ENCODE measurements around the gene RAD50.
"Not testable (repeated sequence)": the region's sequence is repeated elsewhere in the genome, so short reads cannot be mapped to it uniquely, and the experiment has no call there.

The RAD50 gene

DNA sequence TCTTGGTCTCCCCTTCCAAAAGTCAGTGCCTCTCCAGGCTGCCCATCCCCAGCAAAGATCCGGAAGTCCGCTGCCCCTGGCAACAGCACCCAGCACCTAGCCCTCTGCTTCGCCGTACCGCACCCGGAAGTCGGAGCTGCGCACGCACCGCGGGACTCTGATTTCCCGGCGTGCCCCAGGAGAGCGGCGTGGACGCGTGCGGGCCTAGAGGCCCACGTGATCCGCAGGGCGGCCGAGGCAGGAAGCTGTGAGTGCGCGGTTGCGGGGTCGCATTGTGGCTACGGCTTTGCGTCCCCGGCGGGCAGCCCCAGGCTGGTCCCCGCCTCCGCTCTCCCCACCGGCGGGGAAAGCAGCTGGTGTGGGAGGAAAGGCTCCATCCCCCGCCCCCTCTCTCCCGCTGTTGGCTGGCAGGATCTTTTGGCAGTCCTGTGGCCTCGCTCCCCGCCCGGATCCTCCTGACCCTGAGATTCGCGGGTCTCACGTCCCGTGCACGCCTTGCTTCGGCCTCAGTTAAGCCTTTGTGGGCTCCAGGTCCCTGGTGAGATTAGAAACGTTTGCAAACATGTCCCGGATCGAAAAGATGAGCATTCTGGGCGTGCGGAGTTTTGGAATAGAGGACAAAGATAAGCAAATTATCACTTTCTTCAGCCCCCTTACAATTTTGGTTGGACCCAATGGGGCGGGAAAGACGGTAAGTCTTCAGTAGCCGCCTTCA is at the start of gene RAD50:
Gene RAD50 (plus strand): TSS at position 215 of the 715 bp plus-strand sequence. CDS start 348 bp downstream, at position 563.
- peak; percentile 44 for DNase-seq

DNA sequence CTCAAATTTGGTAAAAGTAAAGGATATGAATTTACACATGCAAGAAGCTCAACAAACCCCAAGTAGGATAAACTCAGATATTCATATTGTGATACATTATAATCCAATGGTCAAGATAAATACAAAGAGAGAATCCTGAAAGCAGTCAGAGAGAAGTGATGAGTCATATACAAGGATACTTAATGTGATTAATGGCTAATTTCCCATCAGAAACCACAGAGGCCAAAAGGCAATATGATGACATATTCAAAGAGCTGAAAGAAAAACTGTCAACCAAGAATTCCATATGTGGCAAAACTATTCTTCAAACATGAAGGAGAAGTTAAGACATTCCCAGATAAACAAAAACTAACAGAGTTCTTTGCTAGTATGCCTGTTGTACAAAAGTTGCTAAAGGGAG is 46.7 kb upstream of the RAD50 start:
- DNase-seq: no peak

DNA sequence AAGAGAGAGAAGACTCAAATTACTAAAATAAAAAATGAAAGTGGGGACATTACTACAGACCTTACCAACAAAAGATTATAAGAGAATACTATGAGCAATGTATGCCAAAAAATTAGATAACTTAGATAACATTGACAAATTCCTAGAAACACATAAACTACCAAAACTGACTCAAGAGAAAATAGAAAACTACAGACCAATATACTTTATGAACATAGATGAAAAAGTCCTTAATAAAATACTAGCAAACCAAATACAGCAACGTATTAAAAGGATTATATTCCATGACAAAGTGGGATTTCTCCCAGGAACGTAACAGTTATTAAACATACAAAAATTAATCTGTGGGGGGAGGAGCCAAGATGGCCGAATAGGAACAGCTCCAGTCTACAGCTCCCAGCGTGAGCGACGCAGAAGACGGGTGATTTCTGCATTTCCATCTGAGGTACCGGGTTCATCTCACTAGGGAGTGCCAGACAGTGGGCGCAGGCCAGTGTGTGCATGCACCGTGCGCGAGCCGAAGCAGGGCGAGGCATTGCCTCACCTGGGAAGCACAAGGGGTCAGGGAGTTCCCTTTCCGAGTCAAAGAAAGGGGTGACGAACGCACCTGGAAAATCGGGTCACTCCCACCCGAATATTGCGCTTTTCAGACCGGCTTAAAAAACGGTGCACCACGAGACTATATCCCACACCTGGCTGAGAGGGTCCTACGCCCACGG is 43.0 kb upstream of the RAD50 start:
- not testable (repeated sequence) for DNase-seq

DNA sequence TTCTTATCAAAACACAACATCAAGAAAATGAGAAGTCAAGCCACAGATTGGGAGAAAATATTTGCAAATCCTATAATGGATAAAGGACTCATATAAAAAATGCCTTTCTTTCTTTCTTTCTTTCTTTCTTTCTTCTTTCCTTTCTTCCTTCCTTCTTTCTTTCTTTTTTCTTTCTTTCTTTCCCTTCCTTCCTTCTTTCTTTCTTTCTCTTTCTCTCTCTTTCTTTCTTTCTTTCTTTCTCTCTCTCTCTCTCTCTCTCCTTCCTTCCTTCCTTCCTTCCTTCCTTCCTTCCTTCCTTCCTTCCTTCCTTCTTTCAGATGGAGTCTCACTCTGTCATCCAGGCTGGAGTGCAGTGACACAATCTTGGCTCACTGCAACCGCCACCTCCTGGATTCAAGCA is 34.7 kb upstream of the RAD50 start:
- DNase-seq: not testable (repeated sequence)

DNA sequence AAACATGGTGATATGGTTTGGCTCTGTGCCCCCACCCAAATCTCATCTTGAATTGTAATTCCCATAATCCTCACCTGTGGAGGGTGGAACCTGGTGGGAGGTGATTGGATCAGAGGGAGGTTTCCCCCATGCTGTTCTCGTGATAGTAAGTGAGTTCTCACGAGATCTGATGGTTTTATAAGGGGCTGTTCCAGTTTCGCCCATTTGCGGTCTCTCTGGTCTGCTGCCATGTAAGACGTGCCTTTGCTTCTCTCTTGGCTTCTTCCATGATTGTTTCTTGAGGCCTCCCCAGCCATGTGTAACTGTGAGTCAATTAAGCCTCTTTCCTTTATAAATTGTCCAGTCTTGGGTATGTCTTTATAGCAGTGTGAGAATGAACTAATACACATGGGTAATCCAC is 31.9 kb upstream of the RAD50 start:
- not testable (repeated sequence) for DNase-seq

DNA sequence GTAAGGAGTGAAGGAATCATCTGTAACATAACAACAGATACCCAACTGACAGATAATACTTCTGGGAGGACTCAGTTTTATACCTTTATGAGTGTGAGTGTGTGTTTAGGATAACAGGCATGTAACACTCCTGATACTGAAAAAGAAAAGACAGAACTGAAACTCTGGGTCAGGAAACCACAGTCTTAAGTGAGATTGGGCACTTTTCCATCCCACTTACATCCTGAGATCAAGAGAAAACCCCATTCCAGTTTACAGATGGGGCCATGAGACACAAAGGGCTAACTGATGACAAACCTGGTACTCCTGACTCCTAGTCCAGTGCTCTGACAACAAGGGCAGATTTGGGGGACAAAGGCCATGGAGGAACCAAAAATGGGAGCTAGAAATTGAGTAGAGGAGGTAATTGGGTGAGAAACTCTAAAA is 31.5 kb upstream of the RAD50 start:
- no peak for DNase-seq

DNA sequence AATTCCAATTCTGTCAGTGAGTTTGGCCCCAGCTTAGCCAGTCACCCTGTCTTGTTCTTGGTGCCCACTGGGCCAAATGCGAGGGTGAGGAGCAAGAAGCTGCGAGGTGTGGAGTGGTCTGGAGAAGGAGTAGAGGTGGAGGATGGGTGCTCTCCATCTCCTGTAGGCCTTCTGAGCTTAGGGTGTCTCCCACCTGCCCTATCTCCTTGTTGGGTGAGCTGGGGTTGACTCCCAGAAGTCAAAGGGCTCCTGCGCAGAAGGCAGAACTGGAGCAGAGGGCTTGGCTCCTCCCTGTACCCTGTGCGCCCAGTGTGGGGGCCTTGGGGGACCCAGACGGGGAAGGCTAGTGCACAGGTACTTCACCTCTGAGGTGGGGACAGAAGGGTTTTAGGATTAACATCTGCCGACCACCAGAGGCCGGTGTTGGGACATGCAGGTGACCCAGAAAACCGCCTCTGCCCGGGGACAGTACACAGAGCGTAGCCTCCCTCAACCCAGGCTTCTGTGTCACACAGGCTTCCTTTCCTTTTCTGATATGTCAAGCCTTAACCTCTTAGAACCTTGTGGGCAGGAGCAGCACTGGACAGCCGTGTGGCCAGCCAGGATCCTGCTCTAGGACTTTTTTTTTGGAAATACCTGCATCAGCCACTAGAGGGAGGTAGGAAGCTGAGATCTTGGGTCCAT is 30.3 kb upstream of the RAD50 start:
- no peak for DNase-seq

DNA sequence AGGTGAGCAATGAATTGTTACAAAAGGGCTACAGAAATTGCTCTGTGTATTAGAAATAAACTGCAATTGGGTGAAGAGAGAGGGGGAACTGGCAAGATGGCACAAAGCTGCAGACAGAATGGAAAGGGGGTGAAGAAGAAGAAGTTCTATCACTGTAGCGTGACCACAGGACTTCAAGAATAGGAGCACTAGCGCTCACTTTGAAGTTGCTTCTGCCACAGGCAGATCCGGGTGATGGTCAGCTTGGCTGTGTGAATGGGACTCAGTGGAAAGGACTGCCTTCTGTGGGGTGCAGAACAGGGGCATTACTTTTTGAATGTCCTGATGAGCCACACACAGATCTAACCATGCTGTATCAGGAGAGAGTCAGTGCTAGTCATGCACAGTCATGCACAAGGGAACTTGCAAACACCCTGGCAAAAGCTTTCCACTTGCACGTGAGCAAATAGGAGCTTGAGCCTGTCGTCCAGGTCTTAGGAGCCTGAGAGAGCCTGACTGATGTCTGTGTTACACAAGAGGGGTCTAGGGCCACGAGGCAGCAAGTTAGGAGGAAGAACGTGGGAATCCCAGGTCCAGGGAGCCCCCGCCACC is 29.7 kb upstream of the RAD50 start:
- DNase-seq: peak; percentile 1

DNA sequence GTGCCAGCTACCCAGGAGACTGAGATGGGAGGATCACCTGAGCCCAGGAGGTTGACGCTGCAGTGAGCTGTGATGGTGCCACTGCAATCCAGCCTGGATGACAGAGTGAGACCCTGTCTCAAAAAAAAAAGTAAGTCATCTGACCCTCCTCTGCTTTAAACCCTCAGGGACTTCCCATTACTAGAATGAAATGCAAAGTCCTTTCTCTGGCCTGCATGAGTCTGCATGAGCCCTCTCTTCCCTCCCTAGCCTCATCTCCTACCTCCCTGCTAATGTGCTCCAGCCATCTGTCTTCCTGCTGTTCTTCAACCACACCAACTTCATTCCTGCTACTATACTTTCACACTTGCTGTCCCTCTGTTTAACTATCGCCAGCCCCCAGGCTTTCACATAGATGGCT is 28.8 kb upstream of the RAD50 start:
- no peak for DNase-seq

DNA sequence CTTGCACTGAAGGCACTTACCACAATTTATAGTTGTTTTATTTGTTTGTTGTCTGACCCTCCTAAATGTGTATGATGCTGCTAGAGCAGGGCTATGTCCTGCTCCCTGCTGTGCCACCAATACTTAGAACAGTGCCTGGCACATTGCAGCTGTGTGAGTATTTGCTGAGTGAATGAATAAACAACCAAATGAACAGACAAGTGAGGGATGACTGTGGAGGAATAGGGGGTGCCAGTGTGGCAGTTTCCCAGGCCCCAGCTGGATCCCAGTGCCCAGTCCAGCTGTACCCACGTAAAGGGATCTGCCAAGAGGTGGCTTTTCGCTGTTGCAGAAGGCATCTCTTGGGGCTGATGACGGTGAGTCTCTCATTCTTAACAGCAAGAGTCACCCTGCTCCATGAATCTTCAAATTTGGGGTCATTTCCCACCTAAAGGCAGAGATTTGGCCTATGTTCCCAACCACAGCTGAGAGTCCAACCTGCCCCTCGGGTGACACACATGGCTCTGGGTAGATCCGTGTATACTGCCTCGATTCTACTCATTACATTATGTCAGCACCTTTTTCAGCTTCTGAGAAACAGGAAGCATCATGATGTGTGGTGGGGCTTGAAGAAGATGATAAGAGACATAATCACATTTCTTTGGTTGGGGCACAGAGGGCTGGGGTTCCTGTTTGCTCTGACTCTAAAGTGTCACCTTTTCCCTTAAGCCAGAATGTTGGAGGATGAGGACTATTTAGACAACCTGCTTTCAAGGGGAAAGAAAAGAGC is 27.7 kb upstream of the RAD50 start:
- peak; percentile 25 for DNase-seq

DNA sequence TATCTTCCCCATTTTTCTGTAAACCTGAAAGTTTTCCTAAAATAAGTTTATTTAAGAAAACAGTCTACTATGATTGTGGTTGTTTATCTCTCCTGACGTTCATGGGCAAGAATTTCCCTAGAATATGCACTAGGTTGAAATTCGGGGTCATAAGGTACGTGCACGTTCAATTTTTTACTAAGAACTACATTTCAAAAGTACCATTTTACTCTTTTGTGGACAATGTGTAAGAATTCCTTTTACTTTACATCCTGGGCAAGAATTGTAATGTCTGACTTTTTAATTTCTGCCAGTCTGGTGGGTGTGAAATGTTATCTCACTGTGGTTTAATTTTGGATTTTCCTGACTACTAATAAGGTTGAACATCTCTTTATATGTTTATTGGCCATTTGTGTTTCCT is 25.8 kb upstream of the RAD50 start:
- DNase-seq: no peak

DNA sequence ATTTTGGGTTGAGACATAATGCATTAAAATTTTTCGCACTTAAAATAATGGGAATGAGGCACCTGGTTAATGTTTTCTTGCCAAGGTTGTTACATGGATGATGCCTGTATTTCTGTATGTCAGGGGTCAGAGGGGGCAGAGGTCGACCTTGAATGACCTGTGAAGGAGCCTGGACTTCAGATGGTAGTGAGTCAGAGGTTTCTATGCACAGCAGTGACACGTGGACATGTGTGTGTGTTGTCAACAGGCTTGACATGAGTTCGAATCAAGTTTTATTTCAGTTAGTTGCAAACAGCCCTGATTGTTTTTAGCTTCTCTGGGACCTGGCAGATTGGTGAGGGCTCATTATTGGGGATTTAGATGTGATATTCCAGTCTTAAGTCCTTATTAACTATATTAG is 17.1 kb upstream of the RAD50 start:
- no peak for DNase-seq

DNA sequence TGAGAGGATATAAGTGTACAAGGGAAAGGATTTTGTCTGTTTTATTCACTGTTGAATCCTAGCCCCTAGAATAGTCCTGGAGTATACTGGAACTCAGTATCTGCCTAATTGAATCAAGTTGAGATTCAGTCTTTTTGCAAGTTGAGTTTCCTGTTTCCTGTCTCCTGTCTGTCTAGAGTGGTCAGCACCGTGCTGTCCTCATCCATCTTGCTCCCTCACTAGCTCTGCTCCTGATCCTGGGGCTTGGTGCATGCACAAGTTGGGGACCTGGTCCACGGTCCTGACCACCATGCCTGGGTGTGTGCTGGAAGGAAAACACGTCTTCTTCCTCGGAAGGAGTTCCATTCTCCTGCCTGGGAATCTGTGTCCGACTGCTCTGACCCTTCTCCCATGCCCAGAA is 16.6 kb upstream of the RAD50 start:
- DNase-seq: no peak

DNA sequence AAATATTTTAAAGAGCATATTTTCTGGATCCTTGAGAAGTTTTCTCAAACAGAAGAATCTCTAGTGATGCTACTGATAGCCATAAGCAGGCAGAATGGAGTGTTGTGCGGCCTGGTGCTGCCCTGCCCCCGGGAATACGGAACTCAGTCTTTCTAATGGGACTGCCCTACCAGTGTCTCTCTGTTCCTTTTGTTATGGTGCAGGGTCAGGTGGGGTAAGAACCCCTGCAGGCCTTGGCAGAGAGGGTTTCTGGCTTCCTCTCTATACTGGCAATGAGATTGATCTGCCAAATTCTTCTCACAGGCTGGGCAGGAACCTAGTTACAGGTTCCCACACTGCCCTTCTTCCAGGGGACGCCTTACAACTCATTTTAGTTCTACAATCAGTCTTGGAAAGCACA is 16.0 kb upstream of the RAD50 start:
- no peak for DNase-seq

DNA sequence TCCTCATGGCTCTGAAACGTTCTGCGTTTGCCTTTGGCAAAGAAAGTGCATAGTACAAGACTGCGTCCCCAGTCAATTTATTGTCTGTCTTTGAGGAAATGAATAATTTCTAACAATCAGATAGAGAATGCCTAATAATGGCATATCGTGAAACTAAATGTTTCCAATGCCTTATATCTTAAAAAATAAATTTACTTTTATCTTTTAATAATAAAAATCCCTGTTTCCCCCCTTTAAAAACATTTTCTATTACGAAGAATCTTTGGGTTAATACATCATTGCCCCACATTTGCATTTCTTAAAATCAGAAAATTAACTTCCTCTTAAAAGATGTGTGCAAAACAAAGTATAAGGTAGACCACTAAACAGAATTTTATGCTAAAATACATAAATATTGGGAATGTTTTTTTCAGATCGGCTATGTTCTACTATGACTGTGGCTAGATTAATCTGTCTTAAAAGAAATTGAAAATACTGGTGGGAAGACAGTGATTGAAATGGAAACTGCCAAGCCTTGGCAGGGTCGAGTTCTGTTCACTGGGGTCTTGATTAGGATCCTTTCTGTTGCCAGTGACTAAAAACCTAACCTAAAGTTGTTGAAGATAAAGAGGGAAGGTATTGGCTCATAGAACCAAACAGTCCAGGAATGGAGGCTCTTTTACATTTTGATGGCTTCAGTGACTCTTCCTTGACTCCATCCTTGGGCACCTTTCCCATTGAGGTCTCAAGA is 13.1 kb upstream of the RAD50 start, which contains the start of gene IL5:
Gene IL5 (minus strand): TSS at position 51 of the 730 bp plus-strand sequence. CDS start 44 bp downstream, at position 7.
- no peak for DNase-seq

DNA sequence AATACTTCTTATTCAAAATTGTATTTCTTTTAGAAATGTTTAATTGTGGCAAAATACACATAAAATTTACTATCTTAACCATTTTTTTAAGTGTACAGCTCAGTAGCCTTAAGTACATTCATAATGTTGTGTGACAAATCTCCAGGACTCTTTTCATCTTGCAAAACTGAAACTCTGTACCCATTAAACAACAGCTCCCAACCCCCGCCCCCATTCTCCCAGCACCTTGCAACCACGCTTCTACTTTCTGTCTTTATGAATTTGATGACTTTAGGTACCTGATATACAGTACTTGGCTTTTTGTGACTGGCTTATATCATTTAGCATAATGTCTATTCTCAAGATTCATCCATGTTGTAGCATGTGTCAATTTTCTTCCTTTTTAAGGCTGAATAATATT is 10.7 kb upstream of the RAD50 start:
- DNase-seq: no peak

DNA sequence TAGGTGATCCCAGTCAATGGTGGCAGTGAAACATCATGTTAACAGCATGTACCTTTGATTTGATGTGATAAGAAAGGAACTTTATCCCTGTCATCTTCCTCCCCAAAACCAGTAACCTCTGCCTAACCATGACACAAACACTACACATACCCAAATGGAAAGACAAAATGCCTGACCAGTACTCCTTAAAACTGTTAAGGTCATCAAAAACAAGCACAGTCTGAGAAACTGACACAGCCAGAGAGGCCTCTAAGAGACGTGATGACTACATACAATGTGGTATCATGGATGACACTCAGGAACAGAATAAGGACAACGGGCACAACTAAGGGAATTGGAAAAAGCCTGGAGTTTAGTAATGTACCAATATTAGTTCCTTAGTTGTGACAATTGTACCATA is 9.5 kb upstream of the RAD50 start:
- DNase-seq: no peak

DNA sequence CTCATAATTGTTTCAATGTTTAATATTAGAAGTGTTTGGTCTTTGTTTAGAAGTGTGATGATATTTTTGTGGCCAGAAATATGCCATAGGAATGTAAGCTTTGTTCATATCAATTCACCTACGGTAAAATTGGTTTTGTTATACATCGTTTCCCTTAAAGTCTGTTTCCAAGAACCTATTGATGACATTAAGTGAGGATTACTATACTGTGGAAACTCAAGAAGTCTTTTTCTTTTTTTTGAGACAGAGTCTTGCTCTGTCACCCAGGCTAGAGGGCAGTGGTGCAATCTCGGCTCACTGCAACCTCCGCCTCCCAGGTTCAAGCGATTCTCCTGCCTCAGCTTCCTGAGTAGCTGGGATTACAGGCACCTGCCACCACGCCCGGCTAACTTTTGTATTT is 7.9 kb upstream of the RAD50 start:
- not testable (repeated sequence) for DNase-seq

DNA sequence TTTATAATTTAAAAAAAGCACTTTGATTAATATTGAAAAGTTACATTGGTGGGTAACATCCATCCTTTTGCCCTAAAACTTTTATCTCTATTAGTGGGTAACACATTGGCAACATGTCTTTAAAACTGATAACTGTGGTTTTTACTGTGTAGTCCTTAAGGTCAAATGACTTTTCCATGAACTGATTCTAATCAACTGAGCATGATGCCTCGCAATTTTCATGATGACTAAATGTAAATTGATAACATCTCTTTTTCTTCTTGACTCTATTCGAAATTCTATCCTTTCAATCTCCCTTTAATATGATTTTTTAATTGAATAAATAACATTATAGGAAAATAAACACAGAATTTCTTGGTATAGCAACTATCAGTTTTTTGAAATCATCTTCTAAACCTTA is 7.2 kb upstream of the RAD50 start:
- DNase-seq: no peak

DNA sequence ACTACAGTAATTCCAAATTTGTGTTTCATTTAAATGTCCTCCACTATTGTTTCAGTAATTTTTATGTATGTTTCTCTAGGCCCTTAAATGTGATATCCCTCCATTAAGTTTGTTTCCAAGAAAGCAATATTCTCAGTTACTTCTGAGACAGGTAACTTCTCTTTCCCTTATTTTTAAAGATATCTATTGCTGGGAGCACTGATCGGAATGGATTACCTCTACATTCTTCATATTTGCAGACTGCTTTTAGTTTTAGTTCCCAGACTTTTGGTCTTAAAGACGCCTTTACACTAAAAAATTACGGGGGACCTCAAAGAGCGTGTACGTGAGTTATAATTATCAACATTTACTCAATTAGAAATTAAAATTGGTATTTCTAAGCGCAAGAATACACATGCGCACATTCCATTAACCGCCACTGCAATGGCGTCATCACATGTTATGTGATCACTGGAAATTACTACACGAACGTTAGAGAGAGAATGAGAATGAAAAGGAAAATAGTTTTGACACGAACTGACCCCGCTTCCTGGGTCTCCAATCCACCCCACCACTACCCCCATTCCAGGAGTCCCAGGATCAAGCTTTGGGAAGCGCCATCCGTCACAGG is 519 bp upstream of the RAD50 start:
- no peak for DNase-seq

DNA sequence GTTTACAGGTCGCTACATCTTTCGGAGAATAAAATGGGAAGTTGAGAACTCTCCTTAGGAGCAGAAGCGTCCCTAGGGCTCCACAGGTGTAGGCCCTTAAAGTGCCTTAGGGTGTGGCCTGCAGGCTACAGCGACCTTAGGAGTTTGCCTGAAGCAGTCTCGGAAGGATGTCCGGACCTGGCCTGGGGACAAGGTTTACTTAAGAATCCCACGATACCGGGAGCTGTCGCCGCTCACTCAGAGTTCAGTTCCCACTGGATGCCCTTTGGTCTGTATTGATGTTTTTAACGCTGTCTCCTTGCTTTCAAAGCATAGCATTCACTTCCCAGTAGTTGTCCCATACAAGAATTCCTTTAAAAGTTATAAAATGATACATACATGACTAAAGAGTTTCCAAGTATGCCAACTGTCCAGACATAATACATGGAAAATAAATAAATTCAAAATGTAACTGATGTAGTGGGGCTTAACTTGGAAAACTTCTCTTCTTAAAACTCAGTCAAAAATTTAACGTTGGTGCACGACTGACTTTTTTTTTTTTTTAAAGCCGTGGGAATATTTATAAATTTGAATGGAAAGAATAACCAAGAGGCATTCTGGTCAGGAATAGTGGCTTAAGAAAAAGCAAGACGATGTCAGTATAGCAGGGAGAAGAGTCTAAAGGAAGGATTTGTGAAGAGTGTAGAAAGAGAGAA is 848 bp downstream of the RAD50 start:
- no peak for DNase-seq
